ENCODE data around the gene MEIS1. TPM values are rescaled to one million over a fixed set of nuclear protein-coding genes. Genes with fewer than 3 reads are reported as not detected.

Gene MEIS1
- polyA plus RNA-seq, 3 donors: 123 to 148 (median 127) TPM

GRCh38 chr2:66580166-66581049 lies 145.5 kb downstream of the MEIS1 start:
- DNase-seq (ENCODE audit: extremely low read depth in 1 of 11, low read depth in 9 of 11, low spot score in 4 of 11): no peak

DNA sequence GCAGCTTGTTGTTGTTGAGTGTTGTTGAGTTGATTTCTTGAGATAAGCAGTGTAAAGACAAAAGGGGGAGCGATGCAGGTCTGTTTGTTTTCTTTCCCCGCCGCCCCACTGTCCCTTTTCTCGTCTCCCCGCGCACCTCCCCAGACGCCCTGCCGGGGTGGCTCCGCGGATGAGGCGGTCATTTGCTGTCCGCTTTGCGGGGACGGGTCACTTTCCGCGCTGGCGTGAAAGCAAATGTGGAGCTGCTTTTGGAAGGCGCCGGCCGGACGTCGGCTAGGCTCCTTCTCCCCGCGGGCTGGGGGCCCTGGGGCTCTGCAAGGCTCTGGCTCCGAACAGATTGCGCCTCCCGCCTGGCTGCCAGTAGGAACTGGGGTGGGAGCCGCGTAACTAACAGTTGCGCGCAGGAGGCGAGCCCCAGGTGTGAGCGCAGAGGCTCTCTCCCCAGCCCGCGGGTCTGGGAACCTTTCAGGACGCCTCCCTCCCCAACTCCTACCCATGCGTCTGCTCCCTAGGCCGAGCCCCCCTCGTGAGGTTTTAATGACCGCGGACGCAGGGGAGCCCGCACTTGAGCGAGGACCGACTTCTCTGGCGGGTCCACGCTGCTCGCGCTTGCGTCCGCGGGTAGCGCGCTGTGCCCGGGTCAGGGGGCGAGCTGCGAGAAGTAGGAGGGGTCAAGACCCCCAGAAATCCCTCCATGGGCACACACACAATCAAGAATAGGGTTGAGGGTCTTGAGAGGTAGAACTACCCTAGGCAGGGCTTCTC lies 146.6 kb downstream of the MEIS1 start:
- DNase-seq (ENCODE audit: extremely low read depth in 1 of 11, low read depth in 9 of 11, low spot score in 4 of 11): peak in 2 of 11 donors; percentile 52 to 55

- DNase-seq (ENCODE audit: extremely low read depth in 1 of 11, low read depth in 9 of 11, low spot score in 4 of 11): peak in 2 of 11 donors; percentile 50 to 66
These were observed 147.4 kb downstream of the MEIS1 start for GRCh38 chr2:66582104-66582986.

DNA sequence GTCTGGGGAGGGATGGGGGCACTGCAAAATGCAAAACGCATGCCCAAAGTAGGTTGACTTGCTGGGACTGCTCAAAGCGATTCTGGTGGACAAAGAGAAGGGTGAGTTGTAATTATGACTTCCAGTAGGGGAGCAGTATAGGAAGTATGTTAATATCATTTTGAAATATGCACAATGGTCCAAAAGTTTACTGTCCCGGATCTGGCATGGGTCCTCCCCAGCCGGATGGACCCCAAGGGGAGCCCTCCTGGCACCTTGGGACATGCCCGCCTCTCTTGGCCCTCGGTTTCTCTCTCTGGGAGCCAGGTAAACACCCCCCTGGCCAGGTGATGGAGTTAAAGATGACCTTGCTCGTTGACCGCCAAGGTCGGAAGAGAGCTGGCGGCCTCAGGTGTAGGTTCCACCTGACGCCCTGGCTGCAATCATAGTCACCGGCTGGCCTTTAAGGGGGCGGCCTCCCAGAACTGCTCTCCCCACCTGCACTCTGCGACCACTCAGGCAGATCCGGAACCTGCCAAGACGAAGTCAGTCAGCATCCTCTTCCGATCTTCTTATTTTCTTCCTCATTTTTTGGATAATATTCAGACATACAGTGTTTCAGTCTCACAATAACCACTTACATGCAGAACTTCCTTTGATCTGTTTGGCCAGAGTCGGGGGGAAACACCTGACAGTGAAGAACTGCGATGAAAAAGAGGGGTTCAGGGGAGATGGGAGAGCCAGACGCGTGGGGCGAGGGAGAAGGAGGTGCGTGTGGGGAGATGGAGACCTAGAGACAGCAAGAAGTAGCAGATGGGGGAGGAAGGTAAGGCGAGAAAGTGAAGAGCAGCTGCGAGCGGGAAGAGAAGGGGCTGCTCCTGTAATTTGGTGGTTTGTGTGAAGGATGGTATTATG lies 148.3 kb downstream of the MEIS1 start:
- no peak for DNase-seq (ENCODE audit: extremely low read depth in 1 of 11, low read depth in 9 of 11, low spot score in 4 of 11)

DNA sequence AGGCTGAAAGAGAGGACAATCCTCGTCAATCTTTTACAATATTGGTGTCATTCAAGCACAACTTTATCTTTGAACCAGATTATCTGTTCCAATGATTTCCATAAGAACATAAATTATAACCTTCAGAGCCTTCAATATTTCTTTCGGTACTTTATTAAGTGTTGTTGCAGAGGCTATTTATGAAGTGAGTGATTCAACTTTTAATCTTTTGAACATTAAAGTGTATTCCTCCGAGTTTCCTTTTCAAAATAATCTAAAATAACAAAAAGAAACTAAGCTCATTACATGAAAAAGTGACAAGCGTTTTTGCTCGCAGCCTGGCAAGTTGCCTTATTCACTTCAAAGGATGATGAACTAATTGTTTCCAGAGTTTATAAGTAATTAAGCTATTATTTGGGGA lies 149.0 kb downstream of the MEIS1 start:
- no peak for DNase-seq (ENCODE audit: extremely low read depth in 1 of 11, low read depth in 9 of 11, low spot score in 4 of 11)

DNA sequence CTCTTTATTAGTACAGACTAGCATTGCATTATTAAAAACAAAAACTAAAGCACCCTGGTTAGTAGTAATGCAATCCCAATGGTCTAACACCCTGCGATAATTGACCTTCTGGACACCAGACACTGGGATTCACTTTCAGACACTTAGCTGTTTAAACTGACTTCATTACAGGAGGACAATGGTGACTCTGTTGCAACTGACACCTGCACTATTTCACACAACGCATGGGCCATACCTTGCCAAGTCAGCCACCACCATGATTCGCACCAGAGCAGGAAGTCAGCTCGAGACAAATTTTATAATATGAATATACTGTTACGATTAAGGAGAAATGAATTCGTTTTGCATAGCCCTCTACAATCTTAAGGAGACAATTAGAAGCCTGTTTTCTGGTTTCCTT lies 150.7 kb downstream of the MEIS1 start:
- DNase-seq (ENCODE audit: extremely low read depth in 1 of 11, low read depth in 9 of 11, low spot score in 4 of 11): no peak

DNA sequence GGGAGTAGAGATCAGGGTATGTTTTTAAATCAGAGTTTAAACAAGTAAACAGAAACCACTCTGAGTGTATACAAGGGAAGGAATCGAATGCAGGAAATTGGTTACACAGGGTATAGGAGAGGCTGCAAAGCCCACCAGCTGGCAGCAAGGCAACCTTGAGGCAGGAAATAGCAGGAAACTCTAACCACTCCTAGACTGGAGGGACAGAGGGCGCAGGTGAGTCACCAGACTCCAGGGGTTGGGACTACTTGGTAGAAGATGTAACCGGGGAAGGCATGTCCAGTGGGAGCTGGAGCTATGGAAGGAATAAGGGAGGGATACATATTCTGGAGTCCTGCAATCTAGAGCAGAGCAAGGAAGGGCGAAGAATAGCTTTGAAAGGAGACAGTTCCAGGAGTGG lies 152.3 kb downstream of the MEIS1 start:
- DNase-seq (ENCODE audit: extremely low read depth in 1 of 11, low read depth in 9 of 11, low spot score in 4 of 11): no peak

DNA sequence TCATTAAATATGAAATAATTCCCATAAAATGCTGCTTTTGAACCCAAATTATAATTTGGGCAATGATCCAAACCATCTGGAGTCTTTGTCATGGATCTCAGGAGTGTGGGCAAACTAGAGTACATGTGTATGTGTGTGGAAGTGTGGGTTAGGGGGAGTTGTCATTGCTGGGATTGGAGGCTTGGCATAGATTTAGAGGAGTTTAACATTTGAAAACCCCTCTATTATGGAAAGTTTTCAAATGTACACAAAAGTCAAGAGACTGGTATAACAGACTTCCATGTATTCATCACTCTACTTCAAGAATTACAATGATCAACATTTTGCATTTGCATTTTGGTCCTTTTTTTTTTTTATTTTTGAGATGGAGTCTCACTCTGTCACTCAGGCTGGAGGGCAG lies 159.1 kb downstream of the MEIS1 start:
- DNase-seq (ENCODE audit: extremely low read depth in 1 of 11, low read depth in 9 of 11, low spot score in 4 of 11): no peak

GRCh38 chr2:66595556-66595955 lies 160.6 kb downstream of the MEIS1 start:
- no peak for DNase-seq (ENCODE audit: extremely low read depth in 1 of 11, low read depth in 9 of 11, low spot score in 4 of 11)

DNA sequence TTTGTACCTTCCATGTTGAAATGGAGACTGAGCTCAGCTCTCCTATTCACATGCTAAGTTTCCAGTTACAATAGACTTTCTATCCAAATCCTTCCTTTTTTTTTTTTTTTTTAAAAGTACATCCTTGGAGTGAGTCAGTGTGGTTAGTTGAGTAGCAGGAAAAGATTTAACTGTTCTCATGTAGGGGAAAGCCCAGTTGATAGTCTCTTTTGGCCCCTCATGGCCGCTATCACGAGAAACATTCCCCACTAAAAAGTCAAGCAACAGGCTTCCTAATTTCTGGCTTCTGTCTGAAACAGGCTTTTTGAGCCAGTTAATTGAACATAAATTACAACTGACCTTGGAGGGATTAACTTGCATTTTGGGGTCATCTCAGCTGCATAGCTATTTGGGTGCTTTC lies 161.3 kb downstream of the MEIS1 start:
- no peak for DNase-seq (ENCODE audit: extremely low read depth in 1 of 11, low read depth in 9 of 11, low spot score in 4 of 11)

GRCh38 chr2:66601624-66602023 lies 166.7 kb downstream of the MEIS1 start:
- no peak for DNase-seq (ENCODE audit: extremely low read depth in 1 of 11, low read depth in 9 of 11, low spot score in 4 of 11)

GRCh38 chr2:66602341-66602740 lies 167.4 kb downstream of the MEIS1 start:
- no peak for DNase-seq (ENCODE audit: extremely low read depth in 1 of 11, low read depth in 9 of 11, low spot score in 4 of 11)

GRCh38 chr2:66604326-66604725 lies 169.4 kb downstream of the MEIS1 start:
- DNase-seq (ENCODE audit: extremely low read depth in 1 of 11, low read depth in 9 of 11, low spot score in 4 of 11): no peak

- no peak for DNase-seq (ENCODE audit: extremely low read depth in 1 of 11, low read depth in 9 of 11, low spot score in 4 of 11)
These were observed 170.1 kb downstream of the MEIS1 start for GRCh38 chr2:66604976-66605375.

GRCh38 chr2:66607152-66607551 lies 172.2 kb downstream of the MEIS1 start:
- no peak for DNase-seq (ENCODE audit: extremely low read depth in 1 of 11, low read depth in 9 of 11, low spot score in 4 of 11)
